GM12801 (cell line): ENCODE data around the gene OR51B4.

Experiments
- TF ChIP-seq, protein P1 (sequence below): IDR thresholded peaks from one replicate; pipeline ENCODE4 v1.5.1; 2011; ENCODE audit warnings: control low read depth; ENCODE audit not compliant: insufficient read length; ENCODE audit errors: extremely low read depth

OR51B4 gene

DNA sequence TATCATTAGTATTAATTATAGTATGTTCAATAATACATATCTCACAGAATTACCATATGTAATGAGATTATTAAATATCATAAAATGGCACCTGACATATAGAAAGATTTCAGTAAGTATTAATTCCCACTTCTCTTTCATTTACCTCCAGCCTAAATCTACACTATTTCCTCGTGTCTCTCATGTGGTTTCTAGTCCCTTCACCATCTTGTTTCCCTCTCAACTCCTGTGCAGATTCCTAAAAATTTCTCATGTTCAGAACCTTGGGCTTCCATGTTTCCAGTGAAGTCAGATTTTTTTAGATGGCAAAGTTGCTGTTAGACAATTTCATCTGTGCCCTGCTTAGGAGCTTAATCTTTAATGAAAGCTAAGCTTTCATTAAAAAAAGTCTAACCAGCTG is 17.9 kb downstream of the OR51B4 start:
- TF ChIP-seq, protein P1, sequence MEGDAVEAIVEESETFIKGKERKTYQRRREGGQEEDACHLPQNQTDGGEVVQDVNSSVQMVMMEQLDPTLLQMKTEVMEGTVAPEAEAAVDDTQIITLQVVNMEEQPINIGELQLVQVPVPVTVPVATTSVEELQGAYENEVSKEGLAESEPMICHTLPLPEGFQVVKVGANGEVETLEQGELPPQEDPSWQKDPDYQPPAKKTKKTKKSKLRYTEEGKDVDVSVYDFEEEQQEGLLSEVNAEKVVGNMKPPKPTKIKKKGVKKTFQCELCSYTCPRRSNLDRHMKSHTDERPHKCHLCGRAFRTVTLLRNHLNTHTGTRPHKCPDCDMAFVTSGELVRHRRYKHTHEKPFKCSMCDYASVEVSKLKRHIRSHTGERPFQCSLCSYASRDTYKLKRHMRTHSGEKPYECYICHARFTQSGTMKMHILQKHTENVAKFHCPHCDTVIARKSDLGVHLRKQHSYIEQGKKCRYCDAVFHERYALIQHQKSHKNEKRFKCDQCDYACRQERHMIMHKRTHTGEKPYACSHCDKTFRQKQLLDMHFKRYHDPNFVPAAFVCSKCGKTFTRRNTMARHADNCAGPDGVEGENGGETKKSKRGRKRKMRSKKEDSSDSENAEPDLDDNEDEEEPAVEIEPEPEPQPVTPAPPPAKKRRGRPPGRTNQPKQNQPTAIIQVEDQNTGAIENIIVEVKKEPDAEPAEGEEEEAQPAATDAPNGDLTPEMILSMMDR = no peak

DNA sequence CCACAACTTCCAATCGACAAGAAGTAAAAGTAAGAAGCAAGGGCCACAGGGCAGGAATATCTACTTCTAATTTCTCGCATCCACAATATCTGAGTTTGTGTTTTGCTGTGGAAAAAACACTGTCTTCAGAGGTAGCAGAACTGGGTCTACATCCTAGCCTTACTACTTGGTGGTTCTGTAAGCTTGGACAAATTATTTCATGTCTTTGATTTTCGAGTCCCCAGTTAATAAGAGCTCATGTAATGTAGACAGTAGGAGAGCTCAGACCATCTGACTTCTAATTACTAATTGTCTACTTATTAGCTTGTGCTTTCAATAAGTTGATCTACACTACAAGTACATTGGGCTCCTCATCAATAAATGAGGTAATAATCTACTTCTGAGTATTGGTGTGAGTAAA is 18.7 kb downstream of the OR51B4 start:
- TF ChIP-seq, protein P1 = no peak

DNA sequence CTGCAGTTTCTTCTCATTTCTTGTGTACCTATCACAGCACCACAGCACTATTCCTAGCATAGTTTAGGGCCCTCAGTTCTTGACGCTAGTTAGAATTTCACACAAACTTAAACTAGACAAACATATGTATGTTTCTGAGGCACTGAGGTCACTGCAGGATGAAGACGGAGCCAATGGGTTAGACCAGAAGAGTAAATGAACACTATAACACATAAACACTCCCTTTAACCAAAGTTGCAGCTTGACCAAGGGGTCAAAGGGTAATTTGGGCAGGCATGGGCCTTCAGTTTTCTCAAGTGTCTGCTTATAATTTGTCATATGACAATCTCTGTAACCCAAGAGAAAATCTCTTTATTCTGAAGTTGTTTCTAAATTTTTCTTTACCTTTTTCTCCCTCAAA is 19.1 kb downstream of the OR51B4 start:
- TF ChIP-seq, protein P1 = no peak

DNA sequence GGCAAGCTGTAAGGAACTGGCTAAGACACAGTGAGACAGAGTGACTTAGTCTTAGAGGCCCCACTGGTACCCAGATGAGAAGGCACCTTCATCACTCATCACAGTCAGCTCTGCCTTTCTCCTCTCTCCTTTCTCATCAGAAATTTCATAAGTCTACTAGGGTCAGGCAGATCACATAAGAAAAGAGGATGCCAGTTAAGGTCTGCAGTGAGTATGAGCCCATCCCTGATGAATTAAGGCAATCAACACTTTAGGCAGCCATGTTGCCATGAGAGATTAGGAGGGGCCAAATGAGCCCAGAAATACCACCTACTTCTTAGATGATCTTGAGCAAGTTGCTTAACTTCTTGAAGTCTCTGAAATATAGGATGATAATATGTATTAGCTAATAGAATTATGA is 20.1 kb downstream of the OR51B4 start:
- TF ChIP-seq, protein P1 = no peak

DNA sequence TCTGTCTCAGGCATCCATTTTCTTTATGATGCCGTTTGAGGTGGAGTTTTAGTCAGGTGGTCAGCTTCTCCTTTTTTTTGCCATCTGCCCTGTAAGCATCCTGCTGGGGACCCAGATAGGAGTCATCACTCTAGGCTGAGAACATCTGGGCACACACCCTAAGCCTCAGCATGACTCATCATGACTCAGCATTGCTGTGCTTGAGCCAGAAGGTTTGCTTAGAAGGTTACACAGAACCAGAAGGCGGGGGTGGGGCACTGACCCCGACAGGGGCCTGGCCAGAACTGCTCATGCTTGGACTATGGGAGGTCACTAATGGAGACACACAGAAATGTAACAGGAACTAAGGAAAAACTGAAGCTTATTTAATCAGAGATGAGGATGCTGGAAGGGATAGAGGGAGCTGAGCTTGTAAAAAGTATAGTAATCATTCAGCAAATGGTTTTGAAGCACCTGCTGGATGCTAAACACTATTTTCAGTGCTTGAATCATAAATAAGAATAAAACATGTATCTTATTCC is 21.1 kb downstream of the OR51B4 start:
- TF ChIP-seq, protein P1 = no peak

DNA sequence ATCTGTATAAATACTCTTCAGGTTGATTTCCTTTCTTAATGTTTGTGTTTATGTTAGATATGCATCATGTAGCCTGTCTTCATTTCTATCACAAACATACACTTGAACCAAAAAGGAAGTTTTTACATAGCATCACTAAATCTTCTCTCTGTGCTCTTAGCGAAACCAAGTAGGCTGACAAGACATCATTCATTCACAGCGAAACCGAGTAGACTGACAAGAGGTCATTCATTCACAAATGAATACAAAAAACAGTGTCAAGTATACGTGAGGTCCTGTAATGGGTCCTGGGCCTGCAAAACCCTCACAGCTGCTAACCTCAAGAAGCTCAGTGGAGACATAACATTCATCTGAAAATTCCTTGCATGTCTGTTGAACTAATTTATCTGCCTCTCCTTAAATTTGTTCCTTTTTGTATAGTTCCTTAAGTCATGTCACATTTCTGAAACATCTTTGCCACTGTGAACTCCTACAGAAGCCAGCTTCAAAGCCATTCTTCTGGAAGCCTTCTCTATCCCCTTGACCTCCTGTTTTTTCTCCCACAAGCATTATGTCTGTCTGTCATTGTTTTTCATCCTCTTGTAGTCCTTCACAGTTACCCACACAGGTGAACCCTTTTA is 22.2 kb downstream of the OR51B4 start:
- TF ChIP-seq, protein P1 = no peak

DNA sequence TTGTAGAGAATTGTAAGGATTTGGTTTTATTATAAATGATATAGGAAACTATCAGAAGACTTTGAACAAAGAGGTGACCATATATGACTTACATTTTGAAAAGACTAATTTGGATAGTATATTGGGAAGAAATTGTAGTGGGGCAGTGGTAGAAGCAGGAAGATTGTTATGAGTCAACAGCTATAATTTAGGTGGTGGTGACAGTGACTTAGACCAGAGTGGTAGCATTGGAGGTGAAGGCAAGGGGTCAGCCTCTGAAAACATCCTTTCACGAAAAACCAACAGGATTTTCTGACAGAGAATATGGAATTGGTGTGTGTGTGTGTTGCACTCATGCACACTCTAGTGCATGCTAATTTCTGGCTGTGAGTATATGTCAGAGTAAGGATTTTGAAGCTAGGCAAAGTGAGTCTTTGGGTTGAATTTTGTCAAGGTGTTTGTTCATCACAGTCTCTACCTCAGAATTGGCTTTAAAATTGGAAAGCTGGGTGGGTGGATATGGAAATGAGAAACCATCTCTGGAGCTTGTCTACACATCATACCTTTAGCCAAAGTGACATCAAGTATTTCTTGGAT is 23.9 kb downstream of the OR51B4 start:
- TF ChIP-seq, protein P1 = no peak
